Measurements from ENCODE around the gene SUGCT.

DNA sequence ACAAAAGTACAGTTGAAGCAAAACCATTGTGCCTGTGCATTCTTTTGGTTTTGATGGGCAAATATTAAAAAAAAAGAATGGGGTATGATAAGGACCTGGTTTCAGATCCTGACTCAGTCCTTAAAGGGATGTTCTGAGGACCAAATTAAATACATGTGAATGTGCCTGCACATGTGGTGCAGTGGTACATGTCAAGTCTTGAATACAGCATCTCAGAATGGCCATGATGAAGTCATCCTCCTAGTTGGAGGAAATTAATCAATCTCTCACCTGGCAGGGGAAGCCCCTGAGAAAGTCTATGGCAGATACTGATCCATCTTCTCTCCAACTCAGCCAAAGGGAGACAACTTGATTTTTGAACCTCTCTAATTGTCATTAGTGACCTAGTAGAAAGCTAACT is 207.0 kb downstream of the SUGCT start:
- TF ChIP-seq, protein P1, sequence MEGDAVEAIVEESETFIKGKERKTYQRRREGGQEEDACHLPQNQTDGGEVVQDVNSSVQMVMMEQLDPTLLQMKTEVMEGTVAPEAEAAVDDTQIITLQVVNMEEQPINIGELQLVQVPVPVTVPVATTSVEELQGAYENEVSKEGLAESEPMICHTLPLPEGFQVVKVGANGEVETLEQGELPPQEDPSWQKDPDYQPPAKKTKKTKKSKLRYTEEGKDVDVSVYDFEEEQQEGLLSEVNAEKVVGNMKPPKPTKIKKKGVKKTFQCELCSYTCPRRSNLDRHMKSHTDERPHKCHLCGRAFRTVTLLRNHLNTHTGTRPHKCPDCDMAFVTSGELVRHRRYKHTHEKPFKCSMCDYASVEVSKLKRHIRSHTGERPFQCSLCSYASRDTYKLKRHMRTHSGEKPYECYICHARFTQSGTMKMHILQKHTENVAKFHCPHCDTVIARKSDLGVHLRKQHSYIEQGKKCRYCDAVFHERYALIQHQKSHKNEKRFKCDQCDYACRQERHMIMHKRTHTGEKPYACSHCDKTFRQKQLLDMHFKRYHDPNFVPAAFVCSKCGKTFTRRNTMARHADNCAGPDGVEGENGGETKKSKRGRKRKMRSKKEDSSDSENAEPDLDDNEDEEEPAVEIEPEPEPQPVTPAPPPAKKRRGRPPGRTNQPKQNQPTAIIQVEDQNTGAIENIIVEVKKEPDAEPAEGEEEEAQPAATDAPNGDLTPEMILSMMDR (conservative IDR thresholded peaks at IDR 0.05; ENCODE audit: low read depth, low read length), result no peak
- no peak for TF ChIP-seq EZH2 (IDR thresholded peaks at IDR 0.05; ENCODE audit: borderline replicate concordance, low read depth, low read length, poor library complexity, severe bottlenecking)

All from A673 (cell line).